ENCODE data around the gene TACR3.
"Not testable (repeated sequence)": the region's sequence is repeated elsewhere in the genome, so short reads cannot be mapped to it uniquely, and the experiment has no call there.

Gene TACR3, protein sequence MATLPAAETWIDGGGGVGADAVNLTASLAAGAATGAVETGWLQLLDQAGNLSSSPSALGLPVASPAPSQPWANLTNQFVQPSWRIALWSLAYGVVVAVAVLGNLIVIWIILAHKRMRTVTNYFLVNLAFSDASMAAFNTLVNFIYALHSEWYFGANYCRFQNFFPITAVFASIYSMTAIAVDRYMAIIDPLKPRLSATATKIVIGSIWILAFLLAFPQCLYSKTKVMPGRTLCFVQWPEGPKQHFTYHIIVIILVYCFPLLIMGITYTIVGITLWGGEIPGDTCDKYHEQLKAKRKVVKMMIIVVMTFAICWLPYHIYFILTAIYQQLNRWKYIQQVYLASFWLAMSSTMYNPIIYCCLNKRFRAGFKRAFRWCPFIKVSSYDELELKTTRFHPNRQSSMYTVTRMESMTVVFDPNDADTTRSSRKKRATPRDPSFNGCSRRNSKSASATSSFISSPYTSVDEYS

GRCh38 chr4:103719830-103720207 lies at the start of gene TACR3:
Gene TACR3 (minus strand): TSS chr4:103719985. CDS start chr4:103719675, 310 bp downstream.
- H3K27me3 ChIP-seq (ENCODE audit: control insufficient read depth, insufficient read depth, low read length), result peaks cover 28% of the 10 kb centered on the region
- H3K9ac ChIP-seq (ENCODE audit: low read length), result peak within 1 kb of the TSS; percentile 52
- no peaks in the 10 kb centered on the region for H3K4me1 ChIP-seq (ENCODE audit: control insufficient read depth, insufficient read depth, low read length)
- no peak within 1 kb of the TSS for H3K27ac ChIP-seq (ENCODE audit: low read depth, low read length)
- peak within 1 kb of the TSS; percentile 80 for H3K4me3 ChIP-seq (ENCODE audit: low read depth, low read length)
- H3K36me3 ChIP-seq (ENCODE audit: control insufficient read depth, insufficient read depth, low read length), result no peaks in the 10 kb centered on the region
- H3K9me3 ChIP-seq (ENCODE audit: control insufficient read depth, insufficient read depth, low read depth, low read length), result peaks cover 3% of the 10 kb centered on the region; the same call in 1 of the 2 replicates

DNA sequence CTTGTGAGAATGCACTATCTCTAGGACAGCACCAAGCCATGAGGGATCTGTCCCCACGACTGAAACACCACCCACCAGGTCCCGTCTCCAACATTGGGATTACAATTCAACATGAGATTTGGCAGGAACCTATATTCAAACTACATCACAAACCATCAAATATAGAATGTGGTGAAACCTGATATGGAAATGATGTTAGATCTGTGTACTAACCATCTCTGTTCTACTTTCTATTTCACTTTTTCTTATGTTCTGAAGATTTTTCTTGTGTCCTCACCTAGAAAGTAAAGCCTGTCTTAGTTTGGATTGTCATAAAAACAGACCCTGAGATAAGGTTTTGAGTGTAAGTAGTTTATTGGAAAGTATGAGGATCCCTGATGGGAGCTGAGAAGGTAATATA lies 37.8 kb upstream of the TACR3 start:
- H3K27me3 ChIP-seq (ENCODE audit: control insufficient read depth, insufficient read depth, low read length), result no peaks in the 10 kb centered on the region
- H3K9me3 ChIP-seq (ENCODE audit: control insufficient read depth, insufficient read depth, low read depth, low read length), result 0 out of 2 replicates have a peak, but pooled peaks cover 3% of the 10 kb centered on the region
- H3K27ac ChIP-seq (ENCODE audit: low read depth, low read length), result no peak overlapping the region
- no peaks in the 10 kb centered on the region for H3K36me3 ChIP-seq (ENCODE audit: control insufficient read depth, insufficient read depth, low read length)
- H3K4me1 ChIP-seq (ENCODE audit: control insufficient read depth, insufficient read depth, low read length), result no peaks in the 10 kb centered on the region
- no peak overlapping the region for H3K4me3 ChIP-seq (ENCODE audit: low read depth, low read length)
- H3K9ac ChIP-seq (ENCODE audit: low read length), result no peak overlapping the region

GRCh38 chr4:103756741-103757140 lies 37.0 kb upstream of the TACR3 start:
- no peaks in the 10 kb centered on the region for H3K4me1 ChIP-seq (ENCODE audit: control insufficient read depth, insufficient read depth, low read length)
- H3K4me3 ChIP-seq (ENCODE audit: low read depth, low read length), result no peak overlapping the region
- no peaks in the 10 kb centered on the region for H3K27me3 ChIP-seq (ENCODE audit: control insufficient read depth, insufficient read depth, low read length)
- 0 out of 2 replicates have a peak, but pooled peaks cover 3% of the 10 kb centered on the region for H3K9me3 ChIP-seq (ENCODE audit: control insufficient read depth, insufficient read depth, low read depth, low read length)
- H3K36me3 ChIP-seq (ENCODE audit: control insufficient read depth, insufficient read depth, low read length), result no peaks in the 10 kb centered on the region
- H3K27ac ChIP-seq (ENCODE audit: low read depth, low read length), result no peak overlapping the region
- no peak overlapping the region for H3K9ac ChIP-seq (ENCODE audit: low read length)

DNA sequence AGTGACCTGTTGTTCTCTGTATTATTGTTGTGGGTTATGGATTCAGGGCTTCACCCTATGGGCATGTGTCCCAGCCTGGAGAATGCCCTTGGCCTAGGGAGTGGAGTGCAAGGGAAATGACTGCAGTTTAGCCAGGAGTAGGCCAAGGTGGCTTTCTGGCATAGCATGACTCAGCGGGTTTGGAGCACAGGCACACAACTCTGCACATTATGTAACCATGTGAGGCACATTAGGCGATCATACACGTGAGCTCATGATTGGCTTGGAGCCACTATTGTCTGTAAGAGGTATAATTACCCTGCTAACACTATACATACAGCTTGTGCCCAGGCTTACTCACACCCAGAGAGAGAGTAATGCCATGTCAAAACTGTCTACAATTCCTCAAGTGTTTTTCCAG lies 35.1 kb upstream of the TACR3 start:
- H3K9me3 ChIP-seq (ENCODE audit: control insufficient read depth, insufficient read depth, low read depth, low read length), result 0 out of 2 replicates have a peak, but pooled peaks cover 3% of the 10 kb centered on the region
- no peak overlapping the region for H3K9ac ChIP-seq (ENCODE audit: low read length)
- no peaks in the 10 kb centered on the region for H3K36me3 ChIP-seq (ENCODE audit: control insufficient read depth, insufficient read depth, low read length)
- no peak overlapping the region for H3K27ac ChIP-seq (ENCODE audit: low read depth, low read length)
- H3K4me3 ChIP-seq (ENCODE audit: low read depth, low read length), result no peak overlapping the region
- no peaks in the 10 kb centered on the region for H3K27me3 ChIP-seq (ENCODE audit: control insufficient read depth, insufficient read depth, low read length)
- H3K4me1 ChIP-seq (ENCODE audit: control insufficient read depth, insufficient read depth, low read length), result no peaks in the 10 kb centered on the region

DNA sequence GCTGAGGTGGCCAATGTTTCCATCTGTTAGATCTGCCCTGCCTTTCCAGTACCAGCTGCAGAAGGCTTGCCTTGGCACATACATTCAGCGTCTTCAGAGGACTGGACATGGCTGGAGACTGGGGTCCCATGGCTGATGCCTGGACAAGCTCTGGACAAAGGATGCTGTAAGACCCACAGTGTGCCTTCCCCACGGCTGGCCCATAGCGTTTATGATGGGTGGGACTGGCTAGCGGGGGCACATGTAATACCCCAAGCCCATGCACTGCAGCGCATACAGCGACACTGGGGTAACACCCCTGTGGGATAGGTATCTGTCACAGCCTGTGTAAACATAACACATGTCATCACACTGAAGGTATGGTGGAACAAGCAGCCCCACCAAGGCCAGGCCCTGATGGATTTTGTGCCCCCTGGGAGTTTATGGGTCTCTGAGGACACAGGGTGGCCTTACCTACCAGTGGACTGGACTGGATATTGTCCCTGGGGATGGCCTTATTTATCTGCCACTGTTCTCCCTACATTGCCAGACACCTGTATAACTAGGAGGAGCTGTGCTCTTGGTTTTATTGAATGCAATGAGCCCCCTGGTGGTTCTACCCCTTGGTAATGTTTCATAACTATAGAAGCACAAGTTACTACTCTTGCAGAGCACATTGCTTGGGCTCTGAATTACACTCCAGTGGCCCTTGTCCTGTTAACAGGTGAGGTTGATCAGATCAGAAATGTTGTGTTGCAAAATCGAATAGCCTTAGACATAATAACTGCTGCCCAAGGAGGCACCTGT lies 34.3 kb upstream of the TACR3 start:
- H3K36me3 ChIP-seq (ENCODE audit: control insufficient read depth, insufficient read depth, low read length), result no peaks in the 10 kb centered on the region
- no peak overlapping the region for H3K27ac ChIP-seq (ENCODE audit: low read depth, low read length)
- no peak overlapping the region for H3K4me3 ChIP-seq (ENCODE audit: low read depth, low read length)
- H3K9me3 ChIP-seq (ENCODE audit: control insufficient read depth, insufficient read depth, low read depth, low read length), result 0 out of 2 replicates have a peak, but pooled peaks cover 3% of the 10 kb centered on the region
- H3K9ac ChIP-seq (ENCODE audit: low read length), result no peak overlapping the region
- H3K27me3 ChIP-seq (ENCODE audit: control insufficient read depth, insufficient read depth, low read length), result no peaks in the 10 kb centered on the region
- no peaks in the 10 kb centered on the region for H3K4me1 ChIP-seq (ENCODE audit: control insufficient read depth, insufficient read depth, low read length)

DNA sequence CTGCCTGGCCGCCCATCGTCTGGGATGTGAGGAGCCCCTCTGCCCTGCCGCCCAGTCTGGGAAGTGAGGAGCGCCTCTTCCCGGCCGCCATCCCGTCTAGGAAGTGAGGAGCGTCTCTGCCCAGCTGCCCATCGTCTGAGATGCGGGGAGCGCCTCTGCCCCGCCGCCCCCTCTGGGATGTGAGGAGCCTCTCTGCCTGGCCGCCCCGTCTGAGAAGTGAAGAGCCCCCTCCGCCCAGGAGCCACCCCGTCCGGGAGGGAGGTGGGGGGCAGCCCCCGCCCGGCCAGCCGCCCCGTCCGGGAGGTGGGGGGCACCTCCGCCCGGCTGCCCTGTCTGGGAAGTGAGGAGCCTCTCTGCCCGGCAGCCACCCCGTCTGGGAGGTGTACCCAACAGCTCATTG lies 3.4 kb upstream of the TACR3 start:
- H3K27ac ChIP-seq (ENCODE audit: low read depth, low read length); H3K9me3 ChIP-seq (ENCODE audit: control insufficient read depth, insufficient read depth, low read depth, low read length); H3K4me1 ChIP-seq (ENCODE audit: control insufficient read depth, insufficient read depth, low read length); H3K36me3 ChIP-seq (ENCODE audit: control insufficient read depth, insufficient read depth, low read length); H3K4me3 ChIP-seq (ENCODE audit: low read depth, low read length); H3K9ac ChIP-seq (ENCODE audit: low read length): not testable (repeated sequence)
- H3K27me3 ChIP-seq (ENCODE audit: control insufficient read depth, insufficient read depth, low read length), result peaks cover 28% of the 10 kb centered on the region

- no peak overlapping the region for H3K4me3 ChIP-seq (ENCODE audit: low read depth, low read length)
- no peak overlapping the region for H3K27ac ChIP-seq (ENCODE audit: low read depth, low read length)
- no peak overlapping the region for H3K9ac ChIP-seq (ENCODE audit: low read length)
- H3K4me1 ChIP-seq (ENCODE audit: control insufficient read depth, insufficient read depth, low read length), result no peaks in the 10 kb centered on the region
- peaks cover 3% of the 10 kb centered on the region; the same call in 1 of the 2 replicates for H3K9me3 ChIP-seq (ENCODE audit: control insufficient read depth, insufficient read depth, low read depth, low read length)
- no peaks in the 10 kb centered on the region for H3K36me3 ChIP-seq (ENCODE audit: control insufficient read depth, insufficient read depth, low read length)
- H3K27me3 ChIP-seq (ENCODE audit: control insufficient read depth, insufficient read depth, low read length), result peaks cover 28% of the 10 kb centered on the region
These were observed 1.5 kb upstream of the TACR3 start for GRCh38 chr4:103721251-103721650.

DNA sequence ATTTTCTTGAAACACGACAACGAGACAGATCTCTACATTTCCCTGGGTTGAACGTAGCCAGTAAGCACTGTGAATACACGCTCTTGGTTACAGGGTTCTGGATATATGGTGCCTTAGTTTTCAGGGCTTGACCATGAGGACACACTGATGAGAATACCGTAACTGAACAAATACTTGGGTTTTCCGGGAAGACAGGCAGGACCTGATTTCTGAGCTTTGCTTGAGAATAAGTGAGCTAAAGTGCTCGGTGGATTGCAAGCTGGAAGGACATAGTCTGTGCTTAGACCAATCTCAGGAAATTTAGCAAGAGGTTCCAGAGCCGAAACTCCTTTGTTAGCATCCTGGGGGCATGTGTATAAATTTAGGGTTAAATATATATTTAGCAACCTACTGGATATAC lies 876 bp upstream of the TACR3 start:
- H3K27ac ChIP-seq (ENCODE audit: low read depth, low read length), result no peak overlapping the region
- peak overlapping the region; percentile 80 for H3K4me3 ChIP-seq (ENCODE audit: low read depth, low read length)
- no peaks in the 10 kb centered on the region for H3K4me1 ChIP-seq (ENCODE audit: control insufficient read depth, insufficient read depth, low read length)
- H3K36me3 ChIP-seq (ENCODE audit: control insufficient read depth, insufficient read depth, low read length), result no peaks in the 10 kb centered on the region
- H3K9me3 ChIP-seq (ENCODE audit: control insufficient read depth, insufficient read depth, low read depth, low read length), result peaks cover 3% of the 10 kb centered on the region; the same call in 1 of the 2 replicates
- H3K27me3 ChIP-seq (ENCODE audit: control insufficient read depth, insufficient read depth, low read length), result peaks cover 28% of the 10 kb centered on the region
- H3K9ac ChIP-seq (ENCODE audit: low read length), result no peak overlapping the region

DNA sequence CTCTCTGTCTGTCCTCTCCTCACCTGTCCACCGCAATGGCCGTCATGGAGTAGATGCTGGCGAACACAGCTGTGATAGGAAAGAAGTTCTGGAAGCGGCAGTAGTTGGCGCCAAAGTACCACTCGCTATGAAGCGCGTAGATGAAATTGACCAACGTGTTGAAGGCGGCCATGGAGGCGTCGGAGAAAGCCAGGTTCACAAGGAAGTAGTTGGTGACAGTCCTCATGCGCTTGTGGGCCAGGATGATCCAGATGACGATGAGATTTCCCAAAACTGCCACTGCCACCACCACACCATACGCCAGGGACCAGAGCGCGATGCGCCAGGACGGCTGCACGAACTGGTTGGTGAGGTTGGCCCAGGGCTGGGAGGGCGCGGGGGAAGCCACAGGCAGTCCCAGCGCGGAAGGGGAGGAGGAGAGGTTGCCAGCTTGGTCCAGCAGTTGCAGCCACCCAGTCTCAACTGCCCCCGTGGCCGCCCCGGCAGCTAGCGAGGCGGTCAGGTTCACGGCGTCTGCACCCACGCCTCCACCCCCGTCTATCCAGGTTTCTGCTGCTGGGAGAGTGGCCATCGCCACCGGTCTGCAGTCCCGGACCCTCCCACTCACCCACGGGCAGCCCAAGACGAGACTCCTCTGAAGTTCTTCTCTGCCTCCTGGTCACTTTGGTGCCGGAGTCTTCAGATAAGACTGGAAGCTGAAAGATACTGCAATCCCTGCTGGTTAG lies 518 bp downstream of the TACR3 start:
- H3K27ac ChIP-seq (ENCODE audit: low read depth, low read length), result no peak overlapping the region
- H3K36me3 ChIP-seq (ENCODE audit: control insufficient read depth, insufficient read depth, low read length), result no peaks in the 10 kb centered on the region
- peak overlapping the region; percentile 80 for H3K4me3 ChIP-seq (ENCODE audit: low read depth, low read length)
- H3K9me3 ChIP-seq (ENCODE audit: control insufficient read depth, insufficient read depth, low read depth, low read length), result peaks cover 3% of the 10 kb centered on the region; the same call in 1 of the 2 replicates
- no peaks in the 10 kb centered on the region for H3K4me1 ChIP-seq (ENCODE audit: control insufficient read depth, insufficient read depth, low read length)
- peak overlapping the region; percentile 52 for H3K9ac ChIP-seq (ENCODE audit: low read length)
- H3K27me3 ChIP-seq (ENCODE audit: control insufficient read depth, insufficient read depth, low read length), result peaks cover 28% of the 10 kb centered on the region

- Histone ChIP-seq H3K4me1 (ENCODE audit: control insufficient read depth, insufficient read depth, low read length) (no peaks in the 10 kb centered on the region), H3K9ac (ENCODE audit: low read length) (no peak overlapping the region), H3K27ac (ENCODE audit: low read depth, low read length) (no peak overlapping the region), H3K9me3 (ENCODE audit: control insufficient read depth, insufficient read depth, low read depth, low read length) (peaks cover 13% of the 10 kb centered on the region), H3K27me3 (ENCODE audit: control insufficient read depth, insufficient read depth, low read length) (no peaks in the 10 kb centered on the region), H3K4me3 (ENCODE audit: low read depth, low read length) (no peak overlapping the region), H3K36me3 (ENCODE audit: control insufficient read depth, insufficient read depth, low read length) (no peaks in the 10 kb centered on the region)
These were observed 27.2 kb downstream of the TACR3 start for GRCh38 chr4:103692615-103693014.

Data from HUES6 (cell line).